SHP77 treated with DMSO at 0.1 percent for 48 hours (cell line): ENCODE data around the gene MIEF1.

Experiments
- DNase-seq: peaks from one replicate; lab custom pipeline; 2025; lab: John Stamatoyannopoulos, UW

The MIEF1 gene

DNA sequence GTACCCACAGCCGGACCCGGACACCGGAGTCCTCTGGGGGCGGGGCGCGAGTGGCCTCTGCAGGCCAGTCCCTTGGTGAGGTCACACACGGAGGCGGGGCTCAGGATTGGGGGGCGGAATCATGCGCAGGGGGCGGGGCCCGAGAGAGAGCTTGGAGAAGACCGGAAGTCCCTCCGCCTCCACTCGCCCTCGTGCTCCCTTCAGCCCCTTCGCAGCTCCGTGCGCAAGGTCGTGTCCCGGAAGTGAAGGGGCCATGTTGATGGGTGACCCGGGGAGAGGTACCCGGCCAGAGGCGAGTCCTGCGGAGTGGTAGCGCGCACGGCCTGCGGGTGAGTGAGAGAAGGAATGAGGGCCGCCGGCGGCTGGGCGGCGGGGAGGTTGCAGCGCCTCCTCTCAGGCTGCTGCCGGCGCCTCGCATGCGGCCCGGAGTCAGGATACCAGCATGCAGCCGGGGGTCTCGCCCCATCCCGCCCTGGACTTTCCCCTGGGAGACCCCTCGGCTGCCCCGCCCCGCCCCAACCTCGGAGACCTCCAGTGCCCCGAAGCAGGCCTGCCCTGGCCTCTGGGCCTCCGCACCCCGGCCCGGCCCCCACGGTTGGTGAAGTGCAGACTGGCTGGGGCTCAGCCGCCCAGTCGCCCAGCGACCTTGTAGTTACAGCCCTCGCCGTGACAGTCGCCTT, at the start of gene MIEF1:
Gene MIEF1 (plus strand): TSS at position 182 of the 680 bp plus-strand sequence. CDS start 9,005 bp downstream, outside the sequence.
- DNase-seq = peak; percentile 83

DNA sequence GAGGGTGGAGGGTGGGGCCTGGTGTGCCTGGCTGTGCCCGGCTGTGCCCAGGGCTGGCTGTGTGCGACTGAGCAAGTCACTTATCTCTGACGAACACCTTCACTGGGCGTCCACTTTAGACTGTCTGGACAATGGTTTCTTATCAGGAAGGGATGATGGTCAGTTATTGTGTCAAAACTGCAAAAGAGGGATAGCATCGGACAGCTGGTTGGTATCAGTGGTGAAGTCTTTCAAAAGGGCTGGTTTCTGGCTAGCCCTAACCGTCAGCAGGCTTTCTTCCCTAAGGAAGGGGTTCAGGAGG, 49.4 kb upstream of the MIEF1 start:
- DNase-seq = no peak

DNA sequence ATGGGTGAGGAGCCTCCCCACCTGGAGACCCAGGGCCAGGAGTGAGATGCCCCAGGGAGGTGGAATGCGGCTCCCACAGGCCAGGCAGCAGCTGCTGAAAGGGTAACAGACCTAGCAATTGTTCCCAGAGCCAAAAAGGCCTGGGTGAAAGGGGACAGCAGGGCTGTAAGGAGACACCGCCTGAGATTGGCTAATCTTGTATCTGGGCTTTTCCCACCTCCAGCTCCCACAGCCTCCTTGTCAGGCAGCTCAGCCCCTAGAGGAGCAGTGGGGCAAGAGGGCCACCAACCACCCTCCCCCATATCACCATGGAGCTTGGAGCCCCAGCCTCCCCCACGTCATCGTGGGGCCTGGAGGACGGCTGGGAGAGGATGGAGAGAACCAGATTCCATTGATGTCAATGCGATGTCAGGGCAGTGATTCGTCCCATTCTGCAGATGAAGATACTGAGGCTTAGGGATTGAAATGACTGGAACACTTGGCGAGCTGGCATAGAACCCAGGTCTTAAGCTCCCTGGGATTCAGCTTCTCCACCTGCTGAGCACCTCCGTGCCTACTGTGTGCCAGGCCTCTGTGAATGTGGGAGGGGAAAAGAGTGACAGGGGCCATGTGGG, 48.2 kb upstream of the MIEF1 start:
- DNase-seq = no peak

DNA sequence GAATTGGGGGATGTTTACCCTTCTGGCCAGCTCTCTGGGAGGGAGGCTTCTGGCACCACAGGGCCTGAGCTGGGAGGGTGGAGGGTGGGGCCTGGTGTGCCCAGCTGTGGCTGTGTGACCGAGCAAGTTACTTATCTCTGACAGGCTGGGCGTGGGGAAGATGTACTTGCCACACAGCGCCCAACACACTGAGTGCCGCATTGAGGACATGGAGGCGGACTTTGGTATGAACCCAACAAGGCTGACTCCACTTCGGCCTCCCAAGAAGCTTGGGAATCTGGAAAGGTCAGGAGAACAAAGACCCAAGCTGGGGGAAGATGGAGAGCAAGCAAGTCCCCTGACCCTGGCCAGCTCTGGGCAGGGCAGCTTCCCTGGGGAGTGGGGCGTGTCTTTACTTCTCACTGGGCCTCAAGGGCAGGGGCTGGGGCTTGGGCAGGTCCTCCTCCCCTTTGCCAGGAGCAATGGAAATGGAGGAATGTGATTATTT, 47.7 kb upstream of the MIEF1 start:
- no peak for DNase-seq

DNA sequence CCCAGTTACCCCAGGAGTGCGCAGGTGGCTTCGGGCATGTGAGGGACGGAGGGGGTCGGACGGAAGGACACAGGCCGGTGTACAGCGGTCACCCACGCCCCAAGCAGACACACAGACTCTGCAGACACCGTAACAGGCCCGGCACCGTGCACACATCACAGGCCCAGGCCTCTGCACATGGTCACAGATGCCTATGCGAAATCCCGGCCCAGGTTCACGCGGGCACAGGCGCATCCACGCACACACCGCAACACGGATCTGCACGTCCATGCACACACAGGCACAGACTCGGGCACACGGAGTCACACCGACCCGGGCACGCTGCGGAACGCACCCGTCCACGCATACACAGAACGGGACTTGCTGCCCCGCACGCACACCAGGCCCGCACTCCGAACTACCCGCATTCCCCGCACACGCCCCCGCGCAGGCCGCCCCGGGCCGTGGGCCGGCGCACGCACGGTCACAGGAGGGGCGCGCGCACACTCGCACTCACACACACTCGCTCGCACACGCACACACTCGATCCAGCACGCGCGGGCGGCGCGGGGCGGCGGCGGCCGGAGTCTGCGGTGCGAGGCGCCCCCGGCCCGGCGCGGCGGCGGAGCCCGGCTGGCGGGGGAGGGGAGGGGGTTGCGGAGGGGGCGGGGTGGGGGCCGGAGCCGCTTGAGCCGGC, 45.4 kb upstream of the MIEF1 start, which contains the start of gene MGAT3:
Gene MGAT3 (plus strand): TSS at position 491 of the 676 bp plus-strand sequence. CDS start 30,336 bp downstream, outside the sequence.
- no peak for DNase-seq

DNA sequence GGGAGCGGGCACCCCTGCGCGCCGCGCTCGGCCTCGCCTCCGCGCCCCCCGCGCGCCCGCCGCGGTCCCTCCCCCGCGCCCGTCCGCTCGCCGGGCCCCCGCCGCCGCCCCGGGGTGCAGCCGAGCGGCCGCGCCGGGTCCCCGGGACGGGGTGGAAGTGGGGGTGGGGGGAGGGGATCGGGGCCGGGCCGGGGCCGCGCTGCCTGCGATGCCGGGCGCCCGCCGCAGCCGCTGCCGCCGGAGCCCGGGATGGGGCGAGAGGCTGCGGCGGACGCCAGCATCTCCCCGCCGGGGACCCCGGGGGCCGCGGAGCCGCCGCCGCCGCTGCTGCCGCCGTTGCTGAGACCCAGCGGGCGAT, 44.9 kb upstream of the MIEF1 start:
- no peak for DNase-seq

- DNase-seq = no peak
Observed at GRCh38 chr22:39457556-39458443, 44.3 kb upstream of the MIEF1 start.

DNA sequence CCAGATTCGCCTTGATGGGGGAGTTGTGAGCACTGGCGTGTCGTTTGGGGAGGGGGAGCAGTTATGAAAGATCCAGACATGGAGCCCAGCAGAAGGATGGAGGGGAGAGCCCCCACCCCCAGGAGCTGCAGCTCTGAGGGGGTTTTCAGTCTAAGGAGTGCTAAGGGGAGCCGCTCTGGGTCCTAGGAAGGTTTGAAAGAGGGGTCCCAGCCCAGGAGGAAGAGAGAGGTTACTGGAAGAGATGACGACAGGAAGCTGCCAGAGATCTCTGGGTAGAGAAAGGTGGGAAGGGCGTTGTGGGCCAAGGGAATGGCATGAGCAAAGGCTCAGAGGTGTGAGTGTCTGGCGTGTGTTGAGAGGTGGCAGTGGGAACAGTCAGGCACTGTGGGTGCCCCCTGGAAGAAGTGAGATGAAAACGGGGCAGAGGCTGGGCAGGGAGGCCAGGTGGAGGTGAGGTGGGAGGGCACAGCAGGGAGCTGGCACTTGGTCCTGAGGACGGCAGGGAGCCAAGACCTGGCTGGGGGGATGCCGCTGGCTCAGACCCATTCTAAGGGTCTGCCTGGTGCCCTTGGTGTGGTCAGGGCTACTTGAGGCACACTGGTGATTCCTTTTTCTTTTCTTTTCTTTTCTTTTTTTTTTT, 43.5 kb upstream of the MIEF1 start:
- DNase-seq = no peak

GRCh38 chr22:39459681-39460080, 42.4 kb upstream of the MIEF1 start:
- DNase-seq = no peak

DNA sequence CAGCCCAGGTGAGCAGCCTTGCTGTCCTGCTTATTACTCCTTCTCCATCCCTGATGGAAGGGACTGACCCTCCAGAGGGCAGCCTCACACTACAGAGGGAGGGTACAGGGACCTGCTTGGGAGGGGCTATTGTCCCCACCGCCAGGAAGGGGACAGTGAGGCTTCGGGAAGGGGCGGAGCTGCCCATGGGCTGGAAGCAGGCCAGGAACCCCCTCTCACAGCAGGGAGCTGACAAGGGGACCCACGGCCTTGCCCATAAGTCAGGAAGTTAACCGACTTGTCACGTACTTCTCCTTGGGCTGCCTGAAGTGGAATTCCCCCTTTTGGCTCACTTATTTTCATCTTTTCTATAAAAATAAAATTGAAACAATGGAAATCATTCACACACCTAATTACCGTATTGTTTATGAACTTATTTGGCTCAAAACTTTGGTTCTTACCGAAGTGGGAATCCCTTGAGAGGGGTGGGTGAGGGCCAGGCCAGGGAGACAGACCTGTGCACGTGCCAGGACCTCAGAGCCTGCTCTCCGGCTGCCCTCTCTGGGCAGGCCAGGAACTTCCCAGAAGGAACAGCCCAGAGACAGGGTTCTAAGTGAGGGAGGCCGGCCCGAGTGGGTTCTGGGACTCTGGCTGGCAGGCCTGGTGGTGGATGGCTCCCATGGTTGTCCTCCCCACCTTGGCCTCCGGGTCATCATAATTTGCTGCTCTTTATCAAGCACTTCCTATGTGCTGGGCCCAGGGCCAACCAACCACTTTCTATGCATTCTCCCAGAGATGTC, 39.5 kb upstream of the MIEF1 start:
- no peak for DNase-seq

- DNase-seq = no peak
Observed at GRCh38 chr22:39463277-39463676, 38.8 kb upstream of the MIEF1 start.

DNA sequence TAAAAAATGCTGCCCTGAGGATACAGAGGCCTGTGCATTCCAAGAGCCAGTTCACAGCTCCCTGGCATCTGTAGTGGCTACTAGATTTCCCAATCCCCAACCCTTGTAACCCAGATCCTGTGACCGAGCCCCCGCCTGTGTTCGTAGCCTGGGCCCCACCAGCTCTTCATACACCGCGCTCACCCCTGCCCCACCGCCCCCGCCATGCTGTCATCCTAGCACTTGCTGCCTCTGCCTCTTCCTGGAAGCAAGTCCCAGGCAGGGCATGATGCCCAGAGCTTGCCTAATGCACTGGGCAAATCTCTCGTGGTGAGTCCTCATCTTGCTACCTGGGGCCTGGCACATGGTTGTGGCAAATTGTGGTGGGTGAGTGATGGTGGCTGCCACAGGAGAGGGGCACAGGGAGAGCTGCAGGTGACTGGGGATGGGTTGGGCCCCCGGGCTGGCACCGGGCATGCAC, 38.1 kb upstream of the MIEF1 start:
- DNase-seq = no peak

DNA sequence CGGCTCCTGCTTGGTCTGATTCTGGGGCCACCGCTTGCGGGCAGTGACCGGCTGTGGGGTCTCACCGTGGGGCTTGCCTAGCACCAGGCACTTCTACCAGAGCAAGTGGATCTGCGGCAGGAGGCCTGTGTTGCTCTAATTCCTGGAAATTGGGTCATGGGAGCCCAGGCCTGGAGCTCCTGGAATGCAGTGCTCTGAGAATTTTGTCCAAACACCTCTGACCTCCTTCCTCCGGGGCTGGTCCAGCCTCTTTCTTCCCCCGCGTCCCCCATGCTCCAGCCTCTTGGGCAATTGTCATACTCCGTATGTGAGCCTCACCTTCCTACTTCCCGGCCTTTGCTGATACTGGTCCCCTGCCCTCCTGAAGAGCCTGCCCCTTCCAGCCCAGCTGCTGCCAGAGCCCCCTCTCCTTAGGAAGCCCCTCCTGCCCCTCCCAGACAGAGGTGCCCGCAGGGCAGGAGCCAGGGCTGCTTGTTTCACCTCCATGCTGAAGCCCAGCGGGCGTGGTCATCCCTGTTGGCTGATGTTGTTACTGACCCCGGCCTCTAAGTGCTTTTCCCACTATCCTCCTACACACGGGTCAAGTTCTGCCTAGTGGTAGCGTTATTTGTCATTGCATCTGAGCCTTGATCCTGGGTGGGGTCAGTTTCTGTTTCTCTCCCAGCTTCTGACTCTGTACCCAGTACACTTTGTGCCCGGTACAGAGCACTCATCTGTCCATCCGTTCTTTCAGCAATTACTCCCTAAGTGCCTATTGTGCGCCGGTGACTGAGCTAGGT, 35.7 kb upstream of the MIEF1 start:
- DNase-seq = no peak

DNA sequence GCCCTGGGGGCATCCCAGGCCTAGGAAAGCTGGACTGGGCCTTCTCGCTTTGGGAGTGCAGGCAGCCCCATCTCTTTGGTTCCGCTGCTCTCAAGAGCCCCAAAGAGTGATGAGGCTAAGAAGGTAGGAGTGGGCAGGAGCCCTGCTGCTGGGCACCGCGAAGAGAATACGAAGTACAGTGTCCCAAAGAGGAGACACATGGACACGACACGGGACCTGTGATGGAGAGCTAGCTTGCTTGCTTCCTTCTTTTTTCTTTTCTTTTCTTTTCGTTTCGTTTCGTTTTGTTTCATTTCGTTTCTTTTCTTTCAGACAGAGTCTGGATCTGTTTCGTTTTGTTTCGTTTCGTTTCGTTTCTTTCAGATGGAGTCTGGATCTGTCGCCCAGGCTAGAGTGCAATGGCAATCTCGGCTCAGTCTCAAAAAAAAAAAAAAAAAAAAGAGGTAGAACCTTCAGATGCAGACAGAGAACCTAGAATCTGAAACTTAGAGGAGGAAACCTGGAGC, 34.6 kb upstream of the MIEF1 start:
- DNase-seq = no peak

DNA sequence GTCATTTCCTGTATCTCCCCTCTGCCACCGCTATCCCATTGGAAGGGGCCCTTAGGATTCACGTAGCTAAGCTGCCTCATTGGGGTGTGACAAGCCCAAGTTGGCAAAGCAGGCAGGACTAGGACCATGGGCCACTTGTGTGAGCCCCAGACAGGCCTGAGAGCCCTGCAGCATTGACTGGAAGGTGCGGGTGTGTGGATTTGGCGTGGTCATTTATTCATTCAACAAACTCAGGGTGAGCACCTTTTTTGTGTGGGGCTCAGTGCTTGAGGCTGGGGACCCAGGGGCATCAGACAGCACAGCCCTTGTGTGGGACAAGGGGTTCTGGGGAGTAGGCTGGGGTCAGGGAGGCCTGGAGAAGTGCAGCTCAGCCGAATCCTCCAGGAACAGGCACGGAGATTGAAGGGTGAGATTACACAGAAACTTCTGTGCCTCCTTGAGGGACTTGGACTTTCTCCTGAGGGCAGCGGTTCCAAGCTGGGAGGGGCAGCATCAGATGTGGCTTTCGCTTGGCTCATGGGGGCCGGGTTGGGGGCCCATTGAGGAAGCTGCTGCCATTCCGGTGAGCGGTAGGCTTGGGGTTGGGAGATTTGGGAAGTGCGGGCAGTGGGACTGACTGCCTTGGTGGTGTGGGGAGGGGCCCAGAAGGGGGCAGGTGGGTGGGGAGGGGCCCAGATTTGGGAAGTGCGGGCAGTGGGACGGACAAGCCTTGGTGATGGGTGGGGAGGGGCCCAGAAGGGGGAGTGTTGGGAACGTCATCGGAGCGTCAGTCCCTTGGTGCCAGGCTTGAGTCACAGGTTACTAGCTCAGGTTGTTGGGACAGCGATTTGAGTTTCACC, 33.4 kb upstream of the MIEF1 start:
- no peak for DNase-seq

DNA sequence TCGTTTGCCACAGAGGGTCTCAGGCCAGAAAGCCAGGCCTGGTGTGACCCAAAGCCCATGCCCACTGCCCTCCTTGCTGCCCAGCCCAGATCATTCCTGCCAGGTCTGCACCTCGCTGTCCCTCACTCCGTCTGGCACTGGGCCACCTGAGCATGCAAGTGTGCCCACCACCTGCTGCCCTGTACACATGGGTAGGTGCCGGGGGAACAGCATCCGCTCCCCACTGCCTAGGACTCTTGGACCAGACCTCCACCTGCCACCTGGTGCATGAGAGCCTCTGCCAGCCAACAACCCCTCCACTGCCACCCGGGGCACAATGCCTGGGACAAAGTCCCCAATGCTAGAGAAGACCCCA, 32.8 kb upstream of the MIEF1 start:
- DNase-seq = no peak

DNA sequence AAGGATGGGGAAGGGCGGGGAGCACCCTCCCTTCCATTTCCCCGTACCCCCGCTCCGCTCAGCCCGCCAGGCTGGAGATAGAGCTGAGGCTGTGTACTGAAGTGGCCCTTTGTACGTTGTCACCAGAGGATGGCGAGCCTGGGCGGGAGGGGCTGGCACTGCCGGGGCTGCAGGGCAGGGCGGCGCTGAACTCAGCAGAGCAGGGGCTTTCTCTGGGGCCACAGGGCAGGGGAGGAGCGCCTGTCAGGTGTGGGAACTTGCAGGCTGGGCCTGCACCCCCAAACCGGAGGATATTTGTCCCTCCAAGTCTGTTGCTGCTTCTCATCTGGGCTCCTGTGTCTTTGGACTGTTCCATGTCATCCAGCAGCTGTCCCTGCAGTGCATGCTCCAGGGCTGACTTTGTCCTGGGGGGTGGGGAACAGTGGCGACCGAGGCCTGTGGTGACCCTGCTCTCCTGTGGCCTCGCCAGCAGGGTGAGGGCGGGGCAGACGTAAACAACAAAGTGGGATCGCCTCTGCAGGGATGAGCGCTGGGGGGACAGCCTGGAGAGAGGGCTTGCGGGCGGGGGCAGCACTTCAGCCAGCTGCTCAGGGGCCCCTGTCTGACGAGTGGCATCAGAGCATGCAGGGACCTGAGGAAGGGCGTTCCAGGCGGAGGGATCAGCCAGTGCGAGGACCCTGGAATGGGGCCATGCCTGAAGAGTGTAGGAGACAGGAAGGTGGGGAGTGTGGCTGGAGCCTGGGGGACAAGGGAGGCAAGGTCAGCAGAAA, 32.2 kb upstream of the MIEF1 start:
- peak; percentile 10 for DNase-seq
